HG03108 (cell line): Measurements from ENCODE around the gene ROBO1.
"Not testable (repeated sequence)": the region's sequence is repeated elsewhere in the genome, so short reads cannot be mapped to it uniquely, and the experiment has no call there.

Experiments used
- ATAC-seq: cut with Tn5 transposase; IDR thresholded peaks from one replicate; pipeline ENCODE4 v1.9.1; 2021; ENCODE audit warnings: moderate library complexity; ENCODE audit not compliant: unreplicated experiment

Gene ROBO1

GRCh38 chr3:79558943-79559342 is 208.9 kb downstream of the ROBO1 start:
- no peak for ATAC-seq

GRCh38 chr3:79555655-79556054 is 212.1 kb downstream of the ROBO1 start:
- ATAC-seq, result no peak

GRCh38 chr3:79551997-79552396 is 215.8 kb downstream of the ROBO1 start:
- no peak for ATAC-seq

GRCh38 chr3:79551321-79551892 is 216.4 kb downstream of the ROBO1 start:
- no peak for ATAC-seq

GRCh38 chr3:79543218-79543982 is 224.4 kb downstream of the ROBO1 start:
- no peak for ATAC-seq

- no peak for ATAC-seq
Observed at GRCh38 chr3:79534727-79535126, 233.1 kb downstream of the ROBO1 start.

- ATAC-seq, result no peak
Observed at GRCh38 chr3:79531566-79532295, 236.1 kb downstream of the ROBO1 start.

GRCh38 chr3:79521221-79521848 is 246.5 kb downstream of the ROBO1 start:
- no peak for ATAC-seq

- no peak for ATAC-seq
Observed at GRCh38 chr3:79517766-79518413, 249.9 kb downstream of the ROBO1 start.

- no peak for ATAC-seq
Observed at GRCh38 chr3:79516795-79517194, 251.0 kb downstream of the ROBO1 start.

- ATAC-seq, result no peak
Observed at GRCh38 chr3:79515072-79515471, 252.7 kb downstream of the ROBO1 start.

GRCh38 chr3:79514069-79514468 is 253.7 kb downstream of the ROBO1 start:
- ATAC-seq, result no peak

- no peak for ATAC-seq
Observed at GRCh38 chr3:79506751-79507150, 261.0 kb downstream of the ROBO1 start.

GRCh38 chr3:79502216-79502681 is 265.5 kb downstream of the ROBO1 start:
- not testable (repeated sequence) for ATAC-seq

GRCh38 chr3:79497447-79498111 is 270.2 kb downstream of the ROBO1 start:
- no peak for ATAC-seq

GRCh38 chr3:79491029-79491641 is 276.7 kb downstream of the ROBO1 start:
- ATAC-seq, result no peak

- ATAC-seq, result no peak
Observed at GRCh38 chr3:79490165-79491028, 277.4 kb downstream of the ROBO1 start.

- ATAC-seq, result no peak
Observed at GRCh38 chr3:79488407-79488806, 279.4 kb downstream of the ROBO1 start.

GRCh38 chr3:79480746-79481145 is 287.1 kb downstream of the ROBO1 start:
- ATAC-seq, result no peak
